22Rv1 (cell line): ENCODE results near the gene RIC3.
"Not testable (repeated sequence)": the region's sequence is repeated elsewhere in the genome, so short reads cannot be mapped to it uniquely, and the experiment has no call there.

Experiments used
- H3K27ac ChIP-seq: fragments of 450-650 bp; 2 replicates; pipeline ENCODE4 v1.5.1; 2017
- CTCF ChIP-seq: fragments of 450-650 bp; IDR thresholded peaks from 2 replicates; pipeline ENCODE4 v1.5.1; 2017; ENCODE audit warnings: mild to moderate bottlenecking
- ZFX ChIP-seq: fragments of 450-650 bp; IDR thresholded peaks from 2 replicates; pipeline ENCODE4 v1.6.1; 2017; ENCODE audit warnings: antibody characterized with exemption, borderline replicate concordance

Gene RIC3

GRCh38 chr11:8164746-8165145 lies 4.1 kb downstream of the RIC3 start:
- no peak overlapping the region for H3K27ac ChIP-seq
- TF ChIP-seq CTCF = no peak
- no peak for TF ChIP-seq ZFX

GRCh38 chr11:8161627-8162304 lies 7.1 kb downstream of the RIC3 start:
- H3K27ac ChIP-seq = not testable (repeated sequence)

GRCh38 chr11:8156877-8157276 lies 11.9 kb downstream of the RIC3 start:
- no peak for TF ChIP-seq CTCF
- TF ChIP-seq ZFX = no peak

GRCh38 chr11:8149726-8150125 lies 19.1 kb downstream of the RIC3 start:
- H3K27ac ChIP-seq = no peak overlapping the region
- TF ChIP-seq CTCF (no peak), ZFX (no peak)

More at GRCh38 chr11:8156877-8157276, 11.9 kb downstream of the RIC3 start:
- H3K27ac ChIP-seq = no peak overlapping the region

GRCh38 chr11:8138526-8138925 lies 30.3 kb downstream of the RIC3 start:
- H3K27ac ChIP-seq = no peak overlapping the region
- TF ChIP-seq ZFX (no peak), CTCF (no peak)

GRCh38 chr11:8127447-8127846 lies 41.4 kb downstream of the RIC3 start:
- H3K27ac ChIP-seq = no peak overlapping the region
- TF ChIP-seq ZFX = no peak
- TF ChIP-seq CTCF = no peak

- TF ChIP-seq ZFX (no peak), CTCF (no peak)
- H3K27ac ChIP-seq = no peak overlapping the region
Measured at GRCh38 chr11:8126649-8127289, 42.1 kb downstream of the RIC3 start.
